K562 (cell line): ENCODE measurements around the gene CCSER2. TPM values are rescaled to one million over a fixed set of nuclear protein-coding genes. Genes with fewer than 3 reads are reported as not detected.
A peak's percentile ranks its signal among the peaks of the same experiment; 100 is the strongest.

ENCODE experiments used
- ATAC-seq: fragments of 200-7000 bp; cut with Tn5 transposase; 3 replicates; pipeline ENCODE4 v1.9.1; 2020; ENCODE audit warnings: moderate library complexity
- BruUV-seq: library from RNA; stranded (reverse); fragments of 400-500 nt; replicated peaks from 2 replicates; lab custom pipeline; 2021; lab: Mats Ljungman, UMichigan
- CTCF ChIA-PET: fragments of 300-600 bp; formaldehyde crosslinking; extraction: SDS; loops from one replicate; lab custom pipeline; 2021; ENCODE audit warnings: low intra/inter-chr PET ratio; lab: Yijun Ruan, JAX
- POLR2A ChIA-PET: fragments of 300-600, 350-650 bp; sonication (Branson Sonifier 250); formaldehyde crosslinking; extraction: SDS; loops from one replicate; lab custom pipeline; 2021; ENCODE audit warnings: antibody characterized with exemption, inconsistent platforms; lab: Yijun Ruan, JAX
- DNase-seq, 4 experiments: peaks; one replicate each; pipeline versions ENCODE4 v3.0.0 to v3.0.0-alpha.2; 2011 to 2018; ENCODE audit warnings: low spot score in 3 of 4, mixed read lengths in 3 of 4; ENCODE audit errors: extremely low read depth in 1 of 4
- FAIRE-seq: peaks from 2 replicates; lab custom pipeline; 2011; peaks lifted over from hg19 to GRCh38; lab: Jason Lieb, UNC
- H2AFZ ChIP-seq: 2 replicates; pipeline ENCODE4 v1.6.0; 2011; ENCODE audit warnings: low read depth, low read length, control low read depth, inconsistent platforms
- H3K27ac ChIP-seq: fragments of 200-600 bp; 3 replicates; pipeline ENCODE4 v1.8.0; 2011; ENCODE audit warnings: low read depth, mild to moderate bottlenecking, control low read depth, inconsistent platforms, low read length, moderate library complexity, mixed read lengths; ENCODE audit errors: extremely low read depth
- H3K27me3 ChIP-seq, 2 experiments: fragments of 300-600 bp in 1 of 2; 2 replicates in 1 of 2; 3 replicates in 1 of 2; pipeline versions ENCODE4 v1.6.0 to v1.8.0; 2011; ENCODE audit warnings: inconsistent platforms in 2 of 2, low read length in 2 of 2, mild to moderate bottlenecking in 1 of 2, mixed read lengths in 1 of 2, moderate library complexity in 1 of 2; ENCODE audit not compliant: control insufficient read depth in 2 of 2, insufficient read depth in 2 of 2
- H3K36me3 ChIP-seq: fragments of 300-600 bp; 3 replicates; pipeline ENCODE4 v1.8.0; 2011; ENCODE audit warnings: mild to moderate bottlenecking, low read length, inconsistent platforms; ENCODE audit not compliant: control insufficient read depth, insufficient read depth
- H3K4me1 ChIP-seq, 2 experiments: fragments of 200-600 bp in 1 of 2; replicated peaks in 1 of 2; 2 replicates in 1 of 2; 3 replicates in 1 of 2; pipeline versions ENCODE4 v1.5.1 to v1.8.0; 2011; ENCODE audit warnings: inconsistent platforms in 2 of 2, low read length in 2 of 2, mild to moderate bottlenecking in 1 of 2, mixed read lengths in 1 of 2, moderate library complexity in 1 of 2; ENCODE audit not compliant: control insufficient read depth in 2 of 2, insufficient read depth in 2 of 2
- H3K4me2 ChIP-seq: 2 replicates; pipeline ENCODE4 v1.6.1; 2011; ENCODE audit warnings: low read length, control low read depth, inconsistent platforms, mixed read lengths; ENCODE audit not compliant: insufficient read depth
- H3K4me3 ChIP-seq: fragments of 200-600 bp; sonication (generic), shearing (Covaris generic); 2 replicates; pipeline ENCODE4 v1.5.1; 2016; ENCODE audit warnings: control low read depth, inconsistent platforms
- H3K79me2 ChIP-seq: fragments of 200-600 bp; 3 replicates; pipeline ENCODE4 v1.8.0; 2011; ENCODE audit warnings: low read length, inconsistent platforms; ENCODE audit not compliant: control insufficient read depth, insufficient read depth
- H3K9ac ChIP-seq, 2 experiments: 2 replicates each; pipeline versions ENCODE4 v1.6.0 to v1.6.1; 2011; ENCODE audit warnings: low read depth in 2 of 2, low read length in 2 of 2, control low read depth in 1 of 2, inconsistent platforms in 1 of 2, mild to moderate bottlenecking in 1 of 2, mixed read lengths in 1 of 2; ENCODE audit not compliant: insufficient read depth in 1 of 2
- H3K9me1 ChIP-seq: one replicate; pipeline ENCODE4 v1.6.0; 2011; ENCODE audit warnings: inconsistent platforms, mild to moderate bottlenecking, low read length, moderate library complexity; ENCODE audit not compliant: control insufficient read depth, insufficient read depth
- H3K9me3 ChIP-seq: replicated peaks from 2 replicates; pipeline ENCODE4 v1.5.1; 2011; ENCODE audit warnings: low read depth, low read length, inconsistent platforms; ENCODE audit not compliant: control insufficient read depth, insufficient read depth
- H4K20me1 ChIP-seq: replicated peaks from 2 replicates; pipeline ENCODE4 v1.6.1; 2011; ENCODE audit warnings: low read length, inconsistent platforms, mixed read lengths; ENCODE audit not compliant: control insufficient read depth, insufficient read depth
- CEBPB ChIP-seq: fragments of 450-650 bp; IDR thresholded peaks from 2 replicates; pipeline ENCODE4 v1.6.1; 2016; ENCODE audit warnings: missing genetic modification characterization, missing compliant biosample characterization
- EP400 ChIP-seq: fragments of 450-650 bp; IDR thresholded peaks from 2 replicates; pipeline ENCODE4 v1.6.1; 2017; ENCODE audit warnings: antibody characterized with exemption, mild to moderate bottlenecking, moderate library complexity
- EWSR1 ChIP-seq: fragments of 450-650 bp; IDR thresholded peaks from 2 replicates; pipeline ENCODE4 v1.6.1; 2018; ENCODE audit warnings: borderline replicate concordance, mild to moderate bottlenecking, low read depth, moderate library complexity; ENCODE audit not compliant: partially characterized antibody
- NFRKB ChIP-seq: fragments of 450-650 bp; IDR thresholded peaks from 2 replicates; pipeline ENCODE4 v1.6.1; 2016; ENCODE audit warnings: low read depth
- ZFP30 ChIP-seq: fragments of 250-450 bp; sonication (Bioruptor Pico); IDR thresholded peaks from 2 replicates; pipeline ENCODE4 v1.8.0; 2022; ENCODE audit warnings: moderate library complexity, mild to moderate bottlenecking, inconsistent platforms, borderline replicate concordance
- WGBS: fragments of 100-300 bp; shearing (Covaris generic); methylation state at CpG from one replicate; pipeline ENCODE4 v1.1.6; 2016; ENCODE audit warnings: low coverage, mixed read lengths; ENCODE audit not compliant: insufficient coverage; ENCODE audit errors: missing lambda C conversion rate; 5-methylcytosine and 5-hydroxymethylcytosine counted together
- in situ Hi-C: fragments of 300-500 bp; cut with MboI; formaldehyde crosslinking; loops from 4 replicates; pipeline ENCODE4 v1.15.0; 2018; ENCODE audit warnings: inconsistent platforms, mixed read lengths
- intact Hi-C: fragments of 100-400 bp; cut with micrococcal nuclease; formaldehyde crosslinking; loops from 2 replicates; pipeline ENCODE4 v1.14.2; 2022
- polyA plus RNA-seq, 8 experiments: library from polyadenylated mRNA; depleted of rRNA in 4 of 8; stranded (reverse) in 5 of 8; unstranded in 3 of 8; fragments of >200 nt; fragmentation: Nextera tagmentation in 2 of 8; fragmentation: Illumina TruSeq in 1 of 8; extraction: Ambion mirVana in 2 of 8; extraction: Trizol in 1 of 8; gene quantifications; 2 replicates each; pipeline versions ENCODE4 v1.2.1 to v1.2.3, GENCODE V29; 2011 to 2014; ENCODE audit warnings: inconsistent platforms in 1 of 8, missing spikeins in 1 of 8
- total RNA-seq, 7 experiments: library from RNA; depleted of rRNA in 6 of 7; stranded (reverse); fragments of >200 nt in 6 of 7; fragmentation: Illumina TruSeq in 2 of 7; extraction: Trizol in 2 of 7; gene quantifications; 2 replicates each; pipeline versions ENCODE4 v1.2.1 to v1.2.3, GENCODE V29; 2011 to 2021; ENCODE audit warnings: low replicate concordance in 1 of 7
- TF ChIP-seq, protein P1 (sequence below): sonication (generic); formaldehyde crosslinking; IDR thresholded peaks from 2 replicates; pipeline ENCODE4 v1.8.0; 2022; ENCODE audit warnings: mild to moderate bottlenecking, missing genetic modification reagents
- TF ChIP-seq, protein P2 (sequence below): sonication (generic); formaldehyde crosslinking; IDR thresholded peaks from 2 replicates; pipeline ENCODE4 v1.8.0; 2023; ENCODE audit warnings: mild to moderate bottlenecking, missing genetic modification reagents

Gene CCSER2
- total and polyA plus RNA-seq, 9 of the 15 experiments (the other 6 are each of a cell fraction or from before 2014, with no cell fraction given): 2.7 to 15.1 (median 9.7) TPM

DNA sequence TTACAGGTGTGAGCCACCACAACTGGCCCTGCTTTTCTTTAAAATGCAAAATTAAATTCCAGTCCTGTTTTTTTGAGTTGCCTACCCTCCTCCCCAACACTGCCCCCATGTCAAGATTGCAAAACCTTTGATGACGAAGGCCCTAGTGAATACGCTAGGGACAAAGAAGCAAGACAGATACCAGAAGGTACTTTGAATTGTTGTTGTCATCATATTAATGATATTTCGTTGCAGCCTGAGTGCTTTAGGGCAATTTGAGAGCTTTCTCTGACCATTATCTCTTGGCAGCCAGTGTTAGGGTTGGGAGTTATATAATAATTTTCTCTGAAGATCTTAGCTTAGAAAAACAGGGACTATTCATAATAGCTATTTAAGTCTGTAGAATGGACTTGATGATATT lies 7.1 kb downstream of the CCSER2 start:
- Histone ChIP-seq H2AFZ (no peak overlapping the region), H3K27ac (no peak overlapping the region), H3K9ac (no peak overlapping the region), H3K9me3 (no peaks in the 10 kb centered on the region), H3K79me2 (peaks cover 15% of the 10 kb centered on the region; the same call in 1 of the 3 replicates), H3K4me1 (peaks cover 0 to 16% of the 10 kb centered on the region in 2 experiments; a peak in 4 of 5 replicates)
- no peak for DNase-seq
- POLR2A ChIA-PET: interaction anchor here (0.5 to 1.3 kb wide), 6 partner anchors 42 to 268 kb away, joined by 3 to 4 read pairs (median 3); no protein-coding TSS in a partner anchor
- no TSS peak for BruUV-seq
- no peak for TF ChIP-seq EWSR1
- TF ChIP-seq CEBPB: peak; percentile 7; the same call in 1 of the 2 replicates
- TF ChIP-seq, all 486 proteins: peak for 1
- Histone ChIP-seq H4K20me1 (peaks cover 7% of the 10 kb centered on the region; the same call in 1 of the 2 replicates), H3K9me1 (no peaks in the 10 kb centered on the region), H3K4me2 (no peak overlapping the region), H3K4me3 (no peak overlapping the region), H3K27me3 (no peaks in the 10 kb centered on the region), H3K36me3 (no peaks in the 10 kb centered on the region)
- CTCF ChIA-PET: no interaction called here
- FAIRE-seq: no peak
- 35% methylated on average over 3 of the region's 3 CpGs for WGBS
- no peak for ATAC-seq
- intact Hi-C loops (no loop called here), in situ Hi-C loops (no loop called here)

DNA sequence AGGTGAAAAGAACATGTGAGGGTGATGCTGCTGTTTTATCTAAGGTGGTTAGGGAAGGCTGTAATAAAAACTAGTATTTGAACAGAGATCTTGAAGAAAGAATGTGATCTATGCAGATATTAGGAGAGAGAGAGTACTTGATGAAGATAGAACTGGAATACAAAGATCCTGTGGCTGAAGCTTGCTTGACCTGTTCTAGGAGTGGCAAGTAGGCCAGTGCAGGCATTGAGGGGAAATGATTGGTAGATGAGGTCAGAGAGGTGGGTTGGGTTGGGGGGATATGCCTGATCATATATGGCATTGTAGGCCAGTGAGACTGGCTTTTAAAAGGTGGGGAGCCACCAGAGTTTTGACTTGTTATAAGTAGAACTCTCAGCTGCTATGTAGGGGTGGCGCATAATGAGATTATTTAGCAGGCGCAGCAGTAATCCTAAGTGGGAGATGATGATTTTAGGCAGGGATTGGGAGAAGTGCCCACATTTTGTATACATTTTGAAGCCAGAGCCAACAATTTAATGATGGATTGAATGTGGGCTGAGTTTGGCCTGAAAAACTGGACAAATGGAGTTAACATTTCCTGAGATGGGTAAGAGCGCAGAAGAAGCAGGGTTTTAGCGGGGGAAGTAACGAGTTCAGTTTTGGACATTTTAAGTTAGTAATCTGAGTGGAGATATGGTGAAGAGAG lies 8.2 kb downstream of the CCSER2 start:
- no peak for FAIRE-seq
- 88% methylated on average over 5 of the region's 5 CpGs for WGBS
- intact Hi-C loops: no loop called here

More for the DNA sequence above, 8.2 kb downstream of the CCSER2 start:
- Histone ChIP-seq H3K4me1 (peaks cover 0 to 15% of the 10 kb centered on the region in 2 experiments; a peak in 3 of 5 replicates), H4K20me1 (peaks cover 7% of the 10 kb centered on the region; the same call in 1 of the 2 replicates), H3K79me2 (peaks cover 15% of the 10 kb centered on the region; the same call in 1 of the 3 replicates), H3K27me3 (no peaks in the 10 kb centered on the region), H3K4me3 (no peak overlapping the region), H3K9me3 (no peaks in the 10 kb centered on the region), H3K9me1 (no peaks in the 10 kb centered on the region), H3K4me2 (no peak overlapping the region), H3K36me3 (no peaks in the 10 kb centered on the region), H3K27ac (no peak overlapping the region), H2AFZ (no peak overlapping the region), H3K9ac (no peak overlapping the region)
- DNase-seq (no peak), ATAC-seq (no peak)
- TF ChIP-seq NFRKB: no peak
- TF ChIP-seq, protein P1, sequence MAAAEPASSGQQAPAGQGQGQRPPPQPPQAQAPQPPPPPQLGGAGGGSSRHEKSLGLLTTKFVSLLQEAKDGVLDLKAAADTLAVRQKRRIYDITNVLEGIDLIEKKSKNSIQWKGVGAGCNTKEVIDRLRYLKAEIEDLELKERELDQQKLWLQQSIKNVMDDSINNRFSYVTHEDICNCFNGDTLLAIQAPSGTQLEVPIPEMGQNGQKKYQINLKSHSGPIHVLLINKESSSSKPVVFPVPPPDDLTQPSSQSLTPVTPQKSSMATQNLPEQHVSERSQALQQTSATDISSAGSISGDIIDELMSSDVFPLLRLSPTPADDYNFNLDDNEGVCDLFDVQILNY (CRISPR knock-in tag): no peak
- no peak for TF ChIP-seq ZFP30
- TF ChIP-seq EP400: no peak
- TF ChIP-seq, protein P2, sequence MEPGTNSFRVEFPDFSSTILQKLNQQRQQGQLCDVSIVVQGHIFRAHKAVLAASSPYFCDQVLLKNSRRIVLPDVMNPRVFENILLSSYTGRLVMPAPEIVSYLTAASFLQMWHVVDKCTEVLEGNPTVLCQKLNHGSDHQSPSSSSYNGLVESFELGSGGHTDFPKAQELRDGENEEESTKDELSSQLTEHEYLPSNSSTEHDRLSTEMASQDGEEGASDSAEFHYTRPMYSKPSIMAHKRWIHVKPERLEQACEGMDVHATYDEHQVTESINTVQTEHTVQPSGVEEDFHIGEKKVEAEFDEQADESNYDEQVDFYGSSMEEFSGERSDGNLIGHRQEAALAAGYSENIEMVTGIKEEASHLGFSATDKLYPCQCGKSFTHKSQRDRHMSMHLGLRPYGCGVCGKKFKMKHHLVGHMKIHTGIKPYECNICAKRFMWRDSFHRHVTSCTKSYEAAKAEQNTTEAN (CRISPR knock-in tag): no peak
- BruUV-seq: no TSS peak
- in situ Hi-C loops: no loop called here
- CTCF ChIA-PET: no interaction called here
- POLR2A ChIA-PET: interaction anchor here (0.7 to 1.1 kb wide), 2 partner anchors 43 to 315 kb away, joined by 4 read pairs; no protein-coding TSS in a partner anchor
